Measurements from ENCODE around the gene SCIN. TPM values are rescaled to one million over a fixed set of nuclear protein-coding genes. Genes with fewer than 3 reads are reported as not detected.

The SCIN gene
- 0.30 to 0.71 TPM (median 0.45 TPM) in 5 replicates for total RNA-seq (2022; extraction: Qiagen RNA extraction; ENCODE audit: low read depth)

GRCh38 chr7:12570534-12571461 lies at the start of gene SCIN:
Gene SCIN (plus strand): TSS chr7:12570720. CDS start chr7:12570787, 67 bp downstream.

GRCh38 chr7:12686891-12687717 lies 116.6 kb downstream of the SCIN start, which contains the start of gene ARL4A:
Gene ARL4A (plus strand): TSS chr7:12687633. CDS start chr7:12688255, 622 bp downstream.

Other genes with a start within 250 kb of the SCIN start
- 0.29 to 1.3 TPM (median 0.47 TPM) in 5 replicates for gene VWDE, start 166.9 kb upstream of the SCIN start, total RNA-seq (2022; extraction: Qiagen RNA extraction; ENCODE audit: low read depth)
- gene ARL4A, start 116.9 kb downstream of the SCIN start, total RNA-seq (2022; extraction: Qiagen RNA extraction; ENCODE audit: low read depth), result 50.8 to 84.4 TPM (median 61.3 TPM) in 5 replicates